Osteocyte (in vitro differentiated cells): ENCODE results near the gene ZDHHC24. TPM values are rescaled to one million over a fixed set of nuclear protein-coding genes. Genes with fewer than 3 reads are reported as not detected.

Source experiments
- DNase-seq: peaks from one replicate; pipeline ENCODE4 v3.0.0; 2021; ENCODE audit warnings: mixed read lengths; ENCODE audit not compliant: unreplicated experiment; ENCODE audit errors: extremely low spot score
- H3K27ac Mint-ChIP-seq: one replicate; pipeline ENCODE4 v1.8.0; 2021; ENCODE audit warnings: mild to moderate bottlenecking, mixed read lengths; ENCODE audit not compliant: unreplicated experiment
- H3K27me3 Mint-ChIP-seq: one replicate; pipeline ENCODE4 v1.8.0; 2021; ENCODE audit warnings: mixed read lengths; ENCODE audit not compliant: unreplicated experiment
- H3K36me3 Mint-ChIP-seq: one replicate; pipeline ENCODE4 v1.8.0; 2021; ENCODE audit warnings: mixed read lengths; ENCODE audit not compliant: unreplicated experiment
- H3K4me1 Mint-ChIP-seq: one replicate; pipeline ENCODE4 v1.8.0; 2021; ENCODE audit warnings: mixed read lengths; ENCODE audit not compliant: unreplicated experiment
- H3K4me3 Mint-ChIP-seq: one replicate; pipeline ENCODE4 v1.8.0; 2021; ENCODE audit warnings: mild to moderate bottlenecking, moderate library complexity, mixed read lengths; ENCODE audit not compliant: unreplicated experiment
- H3K9me3 Mint-ChIP-seq: one replicate; pipeline ENCODE4 v1.8.0; 2021; ENCODE audit warnings: mixed read lengths; ENCODE audit not compliant: unreplicated experiment
- long read RNA-seq: library from polyadenylated mRNA; unstranded; transcript quantifications from one replicate; pipeline ENCODE4 v2.0.0, GENCODE V29; 2021
- total RNA-seq: library from RNA; stranded (reverse); gene quantifications from 2 replicates; pipeline ENCODE4 v1.2.1, GENCODE V29; 2021
- TF ChIP-seq, protein P1 (sequence below): fragments of 200-600 bp; sonication (generic); IDR thresholded peaks from 2 replicates; pipeline ENCODE4 v1.5.0; 2021; ENCODE audit warnings: antibody characterized with exemption, mild to moderate bottlenecking, moderate library complexity

The ZDHHC24 gene, protein sequence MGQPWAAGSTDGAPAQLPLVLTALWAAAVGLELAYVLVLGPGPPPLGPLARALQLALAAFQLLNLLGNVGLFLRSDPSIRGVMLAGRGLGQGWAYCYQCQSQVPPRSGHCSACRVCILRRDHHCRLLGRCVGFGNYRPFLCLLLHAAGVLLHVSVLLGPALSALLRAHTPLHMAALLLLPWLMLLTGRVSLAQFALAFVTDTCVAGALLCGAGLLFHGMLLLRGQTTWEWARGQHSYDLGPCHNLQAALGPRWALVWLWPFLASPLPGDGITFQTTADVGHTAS
- 15.7 and 16.6 TPM in 2 replicates for total RNA-seq
- long read RNA-seq, full-length matches to known transcripts, result 1 of 9 reads
- long read RNA-seq, partial matches to known transcripts, result 1 of 9 reads
- long read RNA-seq, other reads (novel, unspliced or antisense), result 7 of 9 reads

DNA sequence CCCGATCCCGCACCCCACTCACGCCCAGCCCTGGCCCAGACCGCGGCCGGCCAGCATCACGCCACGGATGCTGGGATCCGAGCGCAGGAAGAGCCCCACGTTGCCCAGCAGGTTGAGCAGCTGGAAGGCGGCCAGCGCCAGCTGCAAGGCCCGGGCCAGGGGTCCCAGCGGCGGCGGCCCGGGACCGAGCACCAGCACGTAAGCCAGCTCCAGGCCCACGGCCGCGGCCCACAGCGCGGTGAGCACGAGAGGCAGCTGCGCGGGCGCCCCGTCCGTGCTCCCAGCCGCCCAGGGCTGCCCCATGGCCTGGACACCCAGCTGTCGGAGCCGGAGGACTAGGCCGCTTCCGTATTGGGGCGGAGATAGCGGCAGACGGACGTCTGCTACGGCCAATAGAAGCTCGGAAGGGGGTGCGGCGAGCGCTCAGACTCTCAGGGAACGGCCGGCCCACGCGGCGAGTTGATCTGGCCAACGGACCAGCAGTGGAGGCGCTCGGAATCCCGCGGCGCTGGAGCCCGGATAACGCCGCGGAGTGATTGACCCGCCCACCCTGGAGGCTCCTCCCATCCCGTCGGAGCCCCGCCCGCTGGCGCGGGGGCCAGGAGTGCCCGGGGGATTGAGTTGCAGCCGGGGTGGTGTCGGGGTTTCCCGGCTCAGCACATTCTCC, at the start of gene ZDHHC24:
Gene ZDHHC24 (minus strand): TSS at position 348 of the 667 bp plus-strand sequence. CDS start 45 bp downstream, at position 303.
- TF ChIP-seq, protein P1, sequence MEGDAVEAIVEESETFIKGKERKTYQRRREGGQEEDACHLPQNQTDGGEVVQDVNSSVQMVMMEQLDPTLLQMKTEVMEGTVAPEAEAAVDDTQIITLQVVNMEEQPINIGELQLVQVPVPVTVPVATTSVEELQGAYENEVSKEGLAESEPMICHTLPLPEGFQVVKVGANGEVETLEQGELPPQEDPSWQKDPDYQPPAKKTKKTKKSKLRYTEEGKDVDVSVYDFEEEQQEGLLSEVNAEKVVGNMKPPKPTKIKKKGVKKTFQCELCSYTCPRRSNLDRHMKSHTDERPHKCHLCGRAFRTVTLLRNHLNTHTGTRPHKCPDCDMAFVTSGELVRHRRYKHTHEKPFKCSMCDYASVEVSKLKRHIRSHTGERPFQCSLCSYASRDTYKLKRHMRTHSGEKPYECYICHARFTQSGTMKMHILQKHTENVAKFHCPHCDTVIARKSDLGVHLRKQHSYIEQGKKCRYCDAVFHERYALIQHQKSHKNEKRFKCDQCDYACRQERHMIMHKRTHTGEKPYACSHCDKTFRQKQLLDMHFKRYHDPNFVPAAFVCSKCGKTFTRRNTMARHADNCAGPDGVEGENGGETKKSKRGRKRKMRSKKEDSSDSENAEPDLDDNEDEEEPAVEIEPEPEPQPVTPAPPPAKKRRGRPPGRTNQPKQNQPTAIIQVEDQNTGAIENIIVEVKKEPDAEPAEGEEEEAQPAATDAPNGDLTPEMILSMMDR, result no peak
- Mint-ChIP-seq H3K27me3 (peaks cover 5% of the 10 kb centered on the region), H3K9me3 (no peaks in the 10 kb centered on the region), H3K36me3 (peaks cover 16% of the 10 kb centered on the region), H3K4me1 (peaks cover 22% of the 10 kb centered on the region), H3K27ac (no peak within 1 kb of the TSS), H3K4me3 (peak within 1 kb of the TSS; percentile 82)
- peak; percentile 98 for DNase-seq

DNA sequence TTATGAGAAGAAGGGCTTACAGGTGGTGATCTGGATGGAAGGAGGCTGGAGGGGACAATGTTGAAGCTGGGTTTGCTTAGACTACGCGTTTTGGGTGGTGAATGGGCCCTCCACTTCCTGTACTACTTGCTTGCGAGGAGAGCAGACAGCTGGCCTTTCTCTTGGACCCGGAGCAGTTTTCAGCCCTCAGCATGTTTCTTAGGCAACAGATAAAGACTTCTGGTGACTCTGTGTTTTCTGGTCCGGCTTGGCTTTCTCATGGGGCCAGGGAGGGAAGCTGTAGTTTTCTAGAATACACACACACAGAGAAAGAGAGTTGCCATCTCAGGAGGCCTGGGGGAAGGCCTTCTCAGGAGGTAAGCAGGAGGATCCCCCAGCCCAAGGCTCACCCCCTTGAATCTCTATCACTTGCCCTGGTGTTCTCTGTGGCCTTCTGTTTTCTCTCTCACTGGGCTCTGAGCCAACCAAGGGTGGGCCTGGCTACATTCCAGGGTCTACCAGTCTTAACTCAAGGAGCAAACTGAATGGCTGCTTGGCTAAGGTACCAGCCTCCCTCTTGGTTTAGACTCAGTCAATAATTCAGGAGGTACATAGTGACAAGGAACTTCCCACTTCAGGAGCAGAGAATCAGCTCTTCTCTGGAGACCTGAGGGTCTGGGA, 49.5 kb upstream of the ZDHHC24 start:
- H3K27me3 Mint-ChIP-seq, result no peaks in the 10 kb centered on the region
- no peaks in the 10 kb centered on the region for H3K9me3 Mint-ChIP-seq
- TF ChIP-seq, protein P1, result no peak
- peak overlapping the region; percentile 5 for H3K4me3 Mint-ChIP-seq
- peaks cover 4% of the 10 kb centered on the region for H3K36me3 Mint-ChIP-seq
- no peak for DNase-seq
- H3K27ac Mint-ChIP-seq, result peak overlapping the region; percentile 46
- peaks cover 34% of the 10 kb centered on the region for H3K4me1 Mint-ChIP-seq

DNA sequence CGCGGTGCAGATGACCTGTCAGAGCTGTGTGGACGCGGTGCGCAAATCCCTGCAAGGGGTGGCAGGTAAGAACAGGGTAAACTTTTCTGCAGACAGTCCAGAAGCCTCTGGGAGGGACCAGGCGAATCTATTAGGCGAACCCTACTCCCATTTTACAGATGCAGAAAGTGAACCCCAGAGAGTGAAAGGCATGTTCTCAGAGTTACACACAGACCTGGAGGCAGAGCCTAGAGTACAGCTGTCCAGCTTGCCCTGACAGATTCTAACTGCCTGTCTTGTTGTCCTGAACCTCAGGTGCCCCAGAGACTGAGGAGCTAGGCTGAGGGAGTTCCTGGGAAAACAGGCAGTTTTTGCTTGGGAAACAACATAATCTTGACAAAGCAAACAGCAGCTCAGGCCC, 47.8 kb upstream of the ZDHHC24 start:
- H3K4me3 Mint-ChIP-seq, result peak overlapping the region; percentile 100
- TF ChIP-seq, protein P1, result no peak
- H3K36me3 Mint-ChIP-seq, result peaks cover 2% of the 10 kb centered on the region
- no peaks in the 10 kb centered on the region for H3K9me3 Mint-ChIP-seq
- peak overlapping the region; percentile 99 for H3K27ac Mint-ChIP-seq
- DNase-seq, result no peak
- peaks cover 30% of the 10 kb centered on the region for H3K4me1 Mint-ChIP-seq
- H3K27me3 Mint-ChIP-seq, result no peaks in the 10 kb centered on the region

DNA sequence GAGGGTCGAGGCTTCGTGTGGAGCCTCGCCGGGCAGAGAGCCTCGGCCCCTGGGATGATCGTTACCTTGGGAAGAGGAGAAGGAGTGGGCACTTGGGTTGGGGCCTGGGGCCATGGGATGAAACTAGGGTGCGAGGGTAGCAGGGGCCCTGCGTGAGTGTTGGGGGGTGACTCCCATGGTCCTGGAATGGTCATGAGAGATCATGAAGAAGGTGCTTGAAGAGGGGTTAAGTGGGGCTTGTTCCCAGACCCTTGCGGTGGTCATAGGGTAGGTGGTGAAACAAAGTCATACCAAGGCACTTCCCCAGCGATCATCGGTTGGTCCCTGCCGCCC, 47.4 kb upstream of the ZDHHC24 start:
- peak overlapping the region; percentile 100 for H3K4me3 Mint-ChIP-seq
- DNase-seq, result no peak
- peaks cover 30% of the 10 kb centered on the region for H3K4me1 Mint-ChIP-seq
- H3K27ac Mint-ChIP-seq, result peak overlapping the region; percentile 99
- H3K36me3 Mint-ChIP-seq, result peaks cover 2% of the 10 kb centered on the region
- no peaks in the 10 kb centered on the region for H3K27me3 Mint-ChIP-seq
- TF ChIP-seq, protein P1, result no peak
- no peaks in the 10 kb centered on the region for H3K9me3 Mint-ChIP-seq
